Glutamatergic neuron (in vitro differentiated cells): ENCODE measurements around the gene RHCG. TPM values are rescaled to one million over a fixed set of nuclear protein-coding genes. Genes with fewer than 3 reads are reported as not detected.

ENCODE experiments used
- DNase-seq: peaks from one replicate; pipeline ENCODE4 v3.0.0; 2022
- H3K27ac Mint-ChIP-seq: one replicate; pipeline ENCODE4 v1.8.0; 2020; ENCODE audit warnings: mild to moderate bottlenecking, mixed read lengths, inconsistent platforms; ENCODE audit not compliant: unreplicated experiment
- H3K27me3 Mint-ChIP-seq: one replicate; pipeline ENCODE4 v1.8.0; 2020; ENCODE audit warnings: mild to moderate bottlenecking, moderate library complexity, mixed read lengths, inconsistent platforms; ENCODE audit not compliant: unreplicated experiment
- H3K36me3 Mint-ChIP-seq: one replicate; pipeline ENCODE4 v1.8.0; 2020; ENCODE audit warnings: mild to moderate bottlenecking, mixed read lengths, inconsistent platforms; ENCODE audit not compliant: unreplicated experiment
- H3K4me1 Mint-ChIP-seq: one replicate; pipeline ENCODE4 v1.8.0; 2020; ENCODE audit warnings: mild to moderate bottlenecking, low read depth, mixed read lengths, inconsistent platforms; ENCODE audit not compliant: unreplicated experiment
- H3K4me3 Mint-ChIP-seq: one replicate; pipeline ENCODE4 v1.8.0; 2020; ENCODE audit warnings: mild to moderate bottlenecking, mixed read lengths, inconsistent platforms; ENCODE audit not compliant: unreplicated experiment
- H3K9me3 Mint-ChIP-seq: one replicate; pipeline ENCODE4 v1.8.0; 2020; ENCODE audit warnings: mild to moderate bottlenecking, moderate library complexity, mixed read lengths, inconsistent platforms; ENCODE audit not compliant: unreplicated experiment
- CTCF ChIP-seq: fragments of 200-600 bp; sonication (generic); IDR thresholded peaks from one replicate; pipeline ENCODE4 v1.5.0; 2021; ENCODE audit not compliant: partially characterized antibody, unreplicated experiment
- total RNA-seq: library from RNA; stranded (reverse); fragmentation: NEBNext Ultra II Directional; extraction: Animal tissue kit (Norgen Biotek cat#: 25700); gene quantifications from one replicate; pipeline ENCODE4 v1.2.1, GENCODE V29; 2021; ENCODE audit not compliant: unreplicated experiment

RHCG gene
- total RNA-seq, 1 donor from 2014 or later = not detected

- DNase-seq = no peak
- Mint-ChIP-seq H3K27ac (no peak overlapping the region), H3K4me1 (peaks cover 4% of the 10 kb centered on the region), H3K9me3 (no peaks in the 10 kb centered on the region), H3K4me3 (no peak overlapping the region), H3K36me3 (no peaks in the 10 kb centered on the region), H3K27me3 (no peaks in the 10 kb centered on the region)
- no peak for TF ChIP-seq CTCF
Observed at GRCh38 chr15:89462198-89462912, 34.0 kb downstream of the RHCG start.

GRCh38 chr15:89461386-89461785 is 35.0 kb downstream of the RHCG start:
- no peak for DNase-seq
- Mint-ChIP-seq H3K27me3 (no peaks in the 10 kb centered on the region), H3K4me3 (no peak overlapping the region), H3K9me3 (peaks cover 3% of the 10 kb centered on the region), H3K27ac (no peak overlapping the region), H3K36me3 (no peaks in the 10 kb centered on the region), H3K4me1 (peaks cover 4% of the 10 kb centered on the region)
- no peak for TF ChIP-seq CTCF

- no peaks in the 10 kb centered on the region for H3K36me3 Mint-ChIP-seq
- H3K27me3 Mint-ChIP-seq = no peaks in the 10 kb centered on the region
- H3K4me3 Mint-ChIP-seq = no peak overlapping the region
- peaks cover 4% of the 10 kb centered on the region for H3K4me1 Mint-ChIP-seq
- TF ChIP-seq CTCF = no peak
- peaks cover 3% of the 10 kb centered on the region for H3K9me3 Mint-ChIP-seq
- no peak for DNase-seq
- H3K27ac Mint-ChIP-seq = no peak overlapping the region
Observed at GRCh38 chr15:89460048-89460447, 36.3 kb downstream of the RHCG start.

GRCh38 chr15:89459271-89460038 is 36.9 kb downstream of the RHCG start:
- Mint-ChIP-seq H3K27me3 (no peaks in the 10 kb centered on the region), H3K9me3 (peaks cover 3% of the 10 kb centered on the region), H3K4me1 (peaks cover 4% of the 10 kb centered on the region), H3K4me3 (no peak overlapping the region), H3K27ac (no peak overlapping the region), H3K36me3 (no peaks in the 10 kb centered on the region)
- DNase-seq = no peak
- no peak for TF ChIP-seq CTCF

GRCh38 chr15:89458440-89458839 is 37.9 kb downstream of the RHCG start:
- no peaks in the 10 kb centered on the region for H3K27me3 Mint-ChIP-seq

More at GRCh38 chr15:89458440-89458839, 37.9 kb downstream of the RHCG start:
- Mint-ChIP-seq H3K4me1 (peaks cover 4% of the 10 kb centered on the region), H3K27ac (no peak overlapping the region), H3K36me3 (no peaks in the 10 kb centered on the region), H3K4me3 (no peak overlapping the region), H3K9me3 (peaks cover 3% of the 10 kb centered on the region)
- no peak for DNase-seq
- TF ChIP-seq CTCF = no peak
